MCF 10A (cell line): Measurements from ENCODE around the gene PUS3. TPM values are rescaled to one million over a fixed set of nuclear protein-coding genes. Genes with fewer than 3 reads are reported as not detected.

ENCODE experiments used
- BruUV-seq: library from RNA; stranded (reverse); fragments of 400-500 nt; replicated peaks from 2 replicates; lab custom pipeline; 2021; lab: Mats Ljungman, UMichigan
- CTCF ChIA-PET: fragments of 300-600 bp; sonication (Branson Sonifier 250); formaldehyde crosslinking; extraction: SDS; loops from one replicate; lab custom pipeline; 2021; ENCODE audit warnings: antibody characterized with exemption, inconsistent platforms; lab: Yijun Ruan, JAX
- POLR2A ChIA-PET: fragments of 300-600, 350-650 bp; sonication (Branson Sonifier 250); formaldehyde crosslinking; extraction: SDS; loops from one replicate; lab custom pipeline; 2020; ENCODE audit warnings: antibody characterized with exemption, inconsistent platforms; lab: Yijun Ruan, JAX
- DNase-seq: peaks from one replicate; pipeline ENCODE4 v3.0.0-alpha.2; 2018; ENCODE audit not compliant: unreplicated experiment
- H3K27ac Mint-ChIP-seq: one replicate; pipeline ENCODE4 v1.8.0; 2022; ENCODE audit warnings: mild to moderate bottlenecking, low read depth, mixed read lengths; ENCODE audit not compliant: unreplicated experiment
- H3K27me3 Mint-ChIP-seq: one replicate; pipeline ENCODE4 v1.8.0; 2022; ENCODE audit warnings: mixed read lengths; ENCODE audit not compliant: insufficient read depth, unreplicated experiment
- H3K36me3 Mint-ChIP-seq: one replicate; pipeline ENCODE4 v1.8.0; 2022; ENCODE audit warnings: mild to moderate bottlenecking, moderate library complexity, mixed read lengths; ENCODE audit not compliant: insufficient read depth, unreplicated experiment
- H3K4me1 Mint-ChIP-seq: one replicate; pipeline ENCODE4 v1.8.0; 2022; ENCODE audit warnings: mixed read lengths; ENCODE audit not compliant: insufficient read depth, unreplicated experiment
- H3K4me3 Mint-ChIP-seq: one replicate; pipeline ENCODE4 v1.8.0; 2022; ENCODE audit warnings: mild to moderate bottlenecking, moderate library complexity, mixed read lengths; ENCODE audit not compliant: unreplicated experiment
- H3K9me3 Mint-ChIP-seq: one replicate; pipeline ENCODE4 v1.8.0; 2022; ENCODE audit warnings: mixed read lengths; ENCODE audit not compliant: unreplicated experiment
- CTCF ChIP-seq: fragments of 200-600 bp; IDR thresholded peaks from one replicate; pipeline ENCODE4 v1.8.0; 2022; ENCODE audit warnings: antibody characterized with exemption, mild to moderate bottlenecking; ENCODE audit not compliant: unreplicated experiment
- intact Hi-C: fragments of 100-400 bp; cut with micrococcal nuclease; formaldehyde crosslinking; loops from 2 replicates; pipeline ENCODE4 v1.14.1; 2022
- total RNA-seq: library from RNA; stranded (reverse); gene quantifications from 2 replicates; pipeline ENCODE4 v1.2.3, GENCODE V29; 2022

Gene PUS3
- total RNA-seq, 1 experiment from 2014 or later = 16.5 TPM

DNA sequence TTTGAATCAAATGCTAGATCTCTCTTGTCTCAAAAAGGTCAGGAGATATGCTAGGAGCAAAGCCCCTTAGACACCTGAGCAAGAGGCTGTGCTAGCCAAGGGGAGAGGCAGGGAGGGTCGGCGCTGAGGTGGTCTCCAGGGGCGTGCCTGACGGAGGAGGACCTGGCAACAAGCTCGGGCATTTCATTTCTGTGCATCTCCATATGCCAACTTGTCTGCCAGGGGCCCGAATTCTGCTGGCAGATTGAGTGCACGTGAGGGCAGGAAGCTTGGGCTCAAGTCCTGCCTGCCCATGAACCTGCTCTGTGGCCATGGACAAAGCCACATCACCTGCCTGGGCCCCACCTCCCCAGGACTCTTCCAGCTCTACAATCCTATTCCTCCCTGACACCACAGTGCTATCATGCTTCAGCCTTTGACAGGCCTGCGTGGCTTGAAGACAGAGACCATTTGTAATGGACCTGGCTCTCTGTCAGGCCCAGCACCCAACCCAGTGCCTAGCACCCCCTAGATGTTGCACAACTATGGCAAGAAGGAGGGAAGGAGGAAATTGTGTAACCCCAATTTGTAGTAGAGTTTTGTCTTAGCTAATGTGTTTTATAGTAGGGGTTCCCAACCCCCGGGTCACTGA, 26.6 kb upstream of the PUS3 start:
- Mint-ChIP-seq H3K27ac (no peak overlapping the region), H3K4me3 (no peak overlapping the region), H3K4me1 (peaks cover 8% of the 10 kb centered on the region), H3K36me3 (no peaks in the 10 kb centered on the region), H3K27me3 (peaks cover 35% of the 10 kb centered on the region), H3K9me3 (no peaks in the 10 kb centered on the region)
- CTCF ChIA-PET = interaction anchor here (0.8 to 4.0 kb wide), 4 partner anchors 12 to 264 kb away, joined by 3 to 30 read pairs (median 6); no protein-coding TSS in a partner anchor
- no TSS peak for BruUV-seq
- no peak for TF ChIP-seq CTCF
- POLR2A ChIA-PET = no interaction called here
- intact Hi-C loops = no loop called here
- no peak for DNase-seq

DNA sequence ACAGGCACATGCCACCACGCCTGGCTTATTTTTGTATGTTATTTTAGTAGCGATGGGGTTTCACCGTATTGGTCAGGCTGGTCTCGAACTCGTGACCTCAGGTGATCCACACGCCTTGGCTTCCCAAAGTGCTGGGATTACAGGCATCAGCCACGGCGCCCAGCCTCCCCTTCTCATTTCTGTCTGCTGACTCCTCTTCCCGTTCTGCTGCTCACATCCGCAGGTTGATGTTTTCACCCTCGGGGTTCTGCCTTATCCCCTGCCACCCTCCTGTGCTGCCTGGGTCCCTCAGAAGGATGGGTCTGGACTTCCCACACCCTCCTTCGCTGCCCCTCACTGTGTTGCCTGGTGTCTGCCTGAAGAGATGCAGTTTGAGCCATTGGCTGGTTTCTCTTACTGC, 23.7 kb upstream of the PUS3 start:
- POLR2A ChIA-PET = no interaction called here
- Mint-ChIP-seq H3K4me3 (no peak overlapping the region), H3K27me3 (peaks cover 35% of the 10 kb centered on the region), H3K4me1 (peaks cover 8% of the 10 kb centered on the region), H3K9me3 (no peaks in the 10 kb centered on the region), H3K36me3 (no peaks in the 10 kb centered on the region), H3K27ac (no peak overlapping the region)
- BruUV-seq = no TSS peak
- TF ChIP-seq CTCF = no peak
- DNase-seq = no peak
- CTCF ChIA-PET = interaction anchor here (4.0 to 8.0 kb wide), 2 partner anchors 15 to 266 kb away, joined by 30 to 114 read pairs; no protein-coding TSS in a partner anchor
- intact Hi-C loops = no loop called here

DNA sequence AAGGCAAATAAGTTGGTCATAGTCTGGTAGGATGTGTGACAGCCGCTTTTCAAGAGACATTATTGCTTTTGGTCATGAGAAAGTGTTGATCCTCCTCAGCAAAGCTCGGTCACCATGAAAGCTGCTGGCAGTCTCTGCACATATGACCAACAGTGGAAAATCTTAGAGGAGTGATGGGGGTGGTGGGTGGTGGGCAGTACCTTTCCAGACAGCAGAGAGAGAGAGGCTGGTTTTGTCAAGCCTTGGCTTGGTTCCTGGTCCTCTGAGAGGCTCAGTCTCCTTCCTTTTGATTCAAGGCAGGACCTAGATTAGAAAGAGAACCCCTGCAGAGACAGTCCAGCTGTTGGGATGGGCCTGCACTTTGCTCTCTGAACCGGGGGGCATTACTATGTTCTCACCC, 22.8 kb upstream of the PUS3 start:
- TF ChIP-seq CTCF = no peak
- DNase-seq = no peak
- POLR2A ChIA-PET = interaction anchor here (0.8 to 1.5 kb wide), 2 partner anchors 12 to 136 kb away, joined by 4 read pairs; no protein-coding TSS in a partner anchor
- Mint-ChIP-seq H3K36me3 (no peaks in the 10 kb centered on the region), H3K27me3 (peaks cover 38% of the 10 kb centered on the region), H3K4me3 (no peak overlapping the region), H3K9me3 (no peaks in the 10 kb centered on the region), H3K27ac (no peak overlapping the region), H3K4me1 (peaks cover 8% of the 10 kb centered on the region)
- no TSS peak for BruUV-seq
- CTCF ChIA-PET = interaction anchor here (0.7 to 8.0 kb wide), 15 partner anchors 12 to 381 kb away, joined by 3 to 114 read pairs (median 5); partner anchors contain the start of genes CDON and HYLS1
- intact Hi-C loops = no loop called here

DNA sequence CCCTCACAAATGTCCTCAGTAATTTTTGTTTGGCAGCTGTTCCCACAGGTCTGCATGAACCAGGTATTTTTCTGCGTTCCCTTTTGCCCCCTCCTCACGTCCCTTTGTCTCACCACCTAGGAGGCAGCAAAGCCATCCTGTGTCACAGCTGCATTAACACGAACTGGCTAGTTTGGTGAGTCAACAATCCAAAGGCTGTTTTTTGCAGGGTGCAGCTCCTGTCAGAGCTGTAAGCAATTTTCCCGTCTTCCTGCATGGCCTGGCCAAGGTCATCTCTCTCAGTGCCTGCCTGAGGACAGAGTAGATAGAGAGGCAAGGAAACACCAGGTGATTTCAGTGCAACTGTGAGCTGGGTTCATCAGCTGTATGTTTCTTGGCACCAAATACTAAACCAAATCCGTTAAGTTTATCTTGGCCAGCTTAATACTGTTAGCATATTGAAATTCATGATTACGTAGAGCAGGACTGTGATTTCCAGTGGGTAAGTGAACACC, 22.3 kb upstream of the PUS3 start:
- Mint-ChIP-seq H3K36me3 (no peaks in the 10 kb centered on the region), H3K9me3 (no peaks in the 10 kb centered on the region), H3K27ac (no peak overlapping the region), H3K27me3 (peaks cover 43% of the 10 kb centered on the region), H3K4me3 (no peak overlapping the region), H3K4me1 (peaks cover 8% of the 10 kb centered on the region)
- intact Hi-C loops = no loop called here
- no peak for TF ChIP-seq CTCF
- ChIA-PET CTCF (interaction anchor here (0.7 to 8.0 kb wide), 17 partner anchors 9 to 380 kb away, joined by 3 to 114 read pairs (median 4); partner anchors contain the start of genes CDON and HYLS1), POLR2A (interaction anchor here (0.6 to 1.5 kb wide), 3 partner anchors 12 to 436 kb away, joined by 3 to 4 read pairs (median 4); no protein-coding TSS in a partner anchor)
- BruUV-seq = no TSS peak
- no peak for DNase-seq
